Bronchial epithelial cell (primary cell): ENCODE measurements around the gene BTBD8. TPM values are rescaled to one million over a fixed set of nuclear protein-coding genes. Genes with fewer than 3 reads are reported as not detected.

Experiments
- DNase-seq: peaks from one replicate; pipeline ENCODE4 v3.0.0-alpha.2; 2010; ENCODE audit warnings: low read depth
- FAIRE-seq: peaks from 2 replicates; lab custom pipeline; 2011; peaks lifted over from hg19 to GRCh38; lab: Jason Lieb, UNC
- H3K27me3 ChIP-seq: 2 replicates; pipeline ENCODE4 v1.5.1; 2011; ENCODE audit warnings: low read length; ENCODE audit not compliant: control insufficient read depth, insufficient read depth
- H3K36me3 ChIP-seq: 2 replicates; pipeline ENCODE4 v1.5.1; 2011; ENCODE audit warnings: low read length; ENCODE audit not compliant: control insufficient read depth, insufficient read depth
- H3K4me3 ChIP-seq: 2 replicates; pipeline ENCODE4 v1.5.1; 2011; ENCODE audit warnings: mild to moderate bottlenecking, low read depth, low read length, control low read depth
- CTCF ChIP-seq: IDR thresholded peaks from 2 replicates; pipeline ENCODE4 v1.5.1; 2011; ENCODE audit warnings: mild to moderate bottlenecking, moderate library complexity, low read length, control low read depth, inconsistent platforms; ENCODE audit not compliant: insufficient read depth, severe bottlenecking
- total RNA-seq: library from RNA; depleted of rRNA; stranded (reverse); fragments of >200 nt; gene quantifications from 2 replicates; pipeline ENCODE4 v1.2.1, GENCODE V29; 2014

BTBD8 gene
- total RNA-seq, 1 donor from 2014 or later: 2.6 TPM

DNA sequence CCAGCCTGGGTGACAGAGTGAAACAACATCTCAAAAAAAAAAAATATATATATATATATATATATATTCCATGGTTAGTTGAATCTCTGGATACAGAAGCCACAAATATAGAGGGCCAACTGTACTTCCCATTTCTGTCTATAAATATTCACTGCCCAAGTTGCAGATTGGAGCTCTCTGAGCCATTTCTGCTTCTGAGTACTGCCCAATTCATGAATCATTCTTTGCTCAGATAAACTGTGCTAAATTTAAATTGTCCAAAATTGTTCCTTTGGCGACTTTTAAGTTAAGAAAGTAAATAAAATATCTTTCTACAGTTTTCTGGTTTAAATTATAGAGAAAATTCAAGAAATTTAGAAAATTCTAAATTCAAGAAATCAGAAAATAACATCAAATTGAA is 114.4 kb downstream of the BTBD8 start:
- H3K27me3 ChIP-seq: no peaks in the 10 kb centered on the region
- no peak for DNase-seq
- no peak overlapping the region for H3K4me3 ChIP-seq
- no peaks in the 10 kb centered on the region for H3K36me3 ChIP-seq
- no peak for FAIRE-seq
- TF ChIP-seq CTCF: no peak

- FAIRE-seq (no peak), DNase-seq (no peak)
- Histone ChIP-seq H3K27me3 (no peaks in the 10 kb centered on the region), H3K4me3 (no peak overlapping the region), H3K36me3 (no peaks in the 10 kb centered on the region)
- TF ChIP-seq CTCF: no peak
Observed at GRCh38 chr1:92201973-92202372, 121.8 kb downstream of the BTBD8 start.

DNA sequence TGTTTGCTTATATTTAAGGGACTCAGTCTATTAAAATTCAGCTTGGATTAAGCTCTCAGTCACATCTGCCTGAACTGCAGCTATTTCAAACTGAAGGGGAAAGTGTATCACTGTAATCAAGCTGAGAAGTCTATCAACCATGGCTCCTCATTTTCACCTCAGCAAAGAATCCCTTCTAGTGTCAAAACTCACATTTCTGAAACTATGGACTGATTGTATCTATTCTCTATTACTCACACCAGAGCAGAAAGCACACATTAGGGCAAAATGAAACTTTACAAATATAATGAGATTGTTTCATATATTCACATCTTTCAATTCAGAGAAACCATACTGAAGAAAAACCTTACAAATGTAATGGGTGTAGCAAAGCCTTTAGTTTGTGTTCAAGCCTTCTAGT is 123.0 kb downstream of the BTBD8 start:
- Histone ChIP-seq H3K4me3 (no peak overlapping the region), H3K36me3 (no peaks in the 10 kb centered on the region), H3K27me3 (no peaks in the 10 kb centered on the region)
- FAIRE-seq (no peak), DNase-seq (no peak)
- no peak for TF ChIP-seq CTCF

DNA sequence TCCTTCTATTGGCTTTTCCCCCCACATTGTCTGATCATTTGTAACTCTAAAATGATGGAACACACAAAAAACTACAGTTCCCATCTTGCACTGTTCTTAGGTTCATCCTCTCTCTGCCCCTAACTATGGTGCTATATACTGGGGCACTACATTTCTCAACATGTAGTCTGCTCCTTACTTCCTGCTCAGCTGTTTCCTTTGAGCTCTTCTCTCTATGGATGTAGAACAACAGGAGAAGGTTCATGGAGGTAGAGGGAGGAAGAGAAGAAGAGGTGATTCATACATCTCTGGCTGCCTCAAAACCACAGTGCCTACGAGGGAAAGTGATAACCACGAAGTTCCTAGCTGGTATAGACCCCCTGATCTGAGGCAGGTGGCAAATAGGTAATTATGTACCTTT is 130.6 kb downstream of the BTBD8 start:
- FAIRE-seq: no peak
- DNase-seq: peak; percentile 49
- H3K4me3 ChIP-seq: no peak overlapping the region

DNA sequence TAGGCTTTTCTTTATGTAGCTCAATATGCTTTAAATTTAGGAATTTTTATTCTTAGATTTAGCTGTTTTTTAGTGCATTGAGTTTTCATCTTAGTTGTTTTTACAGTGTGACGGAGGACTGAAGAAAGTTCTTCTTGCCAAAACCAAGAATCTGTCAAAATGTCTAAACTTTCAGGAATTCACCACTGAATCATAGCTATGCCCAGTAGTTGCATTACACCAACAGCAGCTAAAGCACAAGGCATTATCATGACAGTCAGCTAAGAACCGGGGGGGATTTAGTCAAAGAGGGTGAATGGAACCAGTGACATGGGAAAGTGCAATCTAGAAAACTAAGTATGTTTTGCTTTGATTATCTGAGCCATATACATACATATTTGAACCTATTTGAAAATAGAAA is 131.0 kb downstream of the BTBD8 start:
- FAIRE-seq (no peak), DNase-seq (peak; percentile 41)
- TF ChIP-seq CTCF: no peak
- H3K4me3 ChIP-seq: no peak overlapping the region
- no peaks in the 10 kb centered on the region for H3K27me3 ChIP-seq
- H3K36me3 ChIP-seq: no peaks in the 10 kb centered on the region

More for the DNA sequence above, 130.6 kb downstream of the BTBD8 start:
- H3K36me3 ChIP-seq: no peaks in the 10 kb centered on the region
- no peaks in the 10 kb centered on the region for H3K27me3 ChIP-seq
- TF ChIP-seq CTCF: no peak

DNA sequence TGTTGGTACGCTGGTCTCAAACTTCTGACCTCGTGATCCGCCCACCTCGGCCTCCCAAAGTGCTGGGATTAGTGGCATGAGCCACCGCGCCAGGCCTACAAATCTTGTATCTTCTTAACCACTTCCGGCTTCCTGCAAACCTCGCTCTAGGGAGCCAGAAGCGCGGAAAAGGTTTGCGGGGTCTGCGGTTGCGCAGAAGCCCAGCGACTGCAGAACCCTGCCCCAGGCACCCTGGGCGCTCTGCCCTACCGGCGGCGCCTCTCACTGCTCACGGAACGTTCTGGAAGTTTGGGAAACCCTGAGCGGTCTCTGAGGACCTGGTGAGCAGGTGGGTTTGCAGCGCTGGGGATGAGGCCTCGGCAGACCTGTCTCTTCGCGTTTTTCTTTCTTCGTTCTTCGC is 137.6 kb downstream of the BTBD8 start, which contains the start of gene C1orf146:
C1orf146 (plus strand) TSS at position 195 of the 400 bp plus-strand sequence. CDS start 13,506 bp downstream, outside the sequence.
- no peak for TF ChIP-seq CTCF
- Histone ChIP-seq H3K36me3 (no peaks in the 10 kb centered on the region), H3K4me3 (no peak within 1 kb of the TSS), H3K27me3 (no peaks in the 10 kb centered on the region)
- no peak for FAIRE-seq
- DNase-seq: no peak
